ENCODE measurements around the gene PIP4K2A. TPM values are rescaled to one million over a fixed set of nuclear protein-coding genes. Genes with fewer than 3 reads are reported as not detected.

Gene PIP4K2A
- total and polyA plus RNA-seq, 2 of the 13 experiments (the other 11 are each of a cell fraction or from before 2014, with no cell fraction given): 9.1 to 22.6 TPM

GRCh38 chr10:22753786-22754185 is 39.4 kb upstream of the PIP4K2A start:
- Histone ChIP-seq H4K20me1 (ENCODE audit: insufficient read depth, low read length) (no peaks in the 10 kb centered on the region), H3K79me2 (ENCODE audit: insufficient read depth, low read length) (no peaks in the 10 kb centered on the region), H3K4me1 (ENCODE audit: insufficient read depth, low read length) (no peaks in the 10 kb centered on the region), H3K27me3 (ENCODE audit: control insufficient read depth in 1 of 2, insufficient read depth in 2 of 2, low read length in 2 of 2) (no peaks in the 10 kb centered on the region; a peak in 1 of 5 replicates), H3K9me3 (ENCODE audit: low read length) (no peaks in the 10 kb centered on the region), H3K36me3 (replicated peaks in 1 of 2; ENCODE audit: control insufficient read depth in 1 of 2, insufficient read depth in 2 of 2, low read length in 2 of 2) (no peaks in the 10 kb centered on the region), H3K4me3 (replicated peaks in 1 of 3; ENCODE audit: insufficient read depth in 1 of 3, low read depth in 2 of 3, low read length in 3 of 3) (no peak overlapping the region), H3K4me2 (ENCODE audit: low read depth, low read length) (no peak overlapping the region), H2AFZ (ENCODE audit: low read length) (no peak overlapping the region), H3K9ac (ENCODE audit: insufficient read depth, low read depth, low read length) (no peak overlapping the region), H3K27ac (ENCODE audit: extremely low read length, insufficient read depth, low read length) (no peak overlapping the region)
- no peak for TF ChIP-seq SOX6 (IDR thresholded peaks at IDR 0.05)
- TF ChIP-seq SOX6 (CRISPR knock-in tag; IDR thresholded peaks at IDR 0.05): no peak
- no peak for TF ChIP-seq ZZZ3 (CRISPR knock-in tag; IDR thresholded peaks at IDR 0.05; ENCODE audit: borderline replicate concordance)
- TF ChIP-seq ZSCAN12 (CRISPR knock-in tag; IDR thresholded peaks at IDR 0.05): no peak
- TF ChIP-seq, protein P1, sequence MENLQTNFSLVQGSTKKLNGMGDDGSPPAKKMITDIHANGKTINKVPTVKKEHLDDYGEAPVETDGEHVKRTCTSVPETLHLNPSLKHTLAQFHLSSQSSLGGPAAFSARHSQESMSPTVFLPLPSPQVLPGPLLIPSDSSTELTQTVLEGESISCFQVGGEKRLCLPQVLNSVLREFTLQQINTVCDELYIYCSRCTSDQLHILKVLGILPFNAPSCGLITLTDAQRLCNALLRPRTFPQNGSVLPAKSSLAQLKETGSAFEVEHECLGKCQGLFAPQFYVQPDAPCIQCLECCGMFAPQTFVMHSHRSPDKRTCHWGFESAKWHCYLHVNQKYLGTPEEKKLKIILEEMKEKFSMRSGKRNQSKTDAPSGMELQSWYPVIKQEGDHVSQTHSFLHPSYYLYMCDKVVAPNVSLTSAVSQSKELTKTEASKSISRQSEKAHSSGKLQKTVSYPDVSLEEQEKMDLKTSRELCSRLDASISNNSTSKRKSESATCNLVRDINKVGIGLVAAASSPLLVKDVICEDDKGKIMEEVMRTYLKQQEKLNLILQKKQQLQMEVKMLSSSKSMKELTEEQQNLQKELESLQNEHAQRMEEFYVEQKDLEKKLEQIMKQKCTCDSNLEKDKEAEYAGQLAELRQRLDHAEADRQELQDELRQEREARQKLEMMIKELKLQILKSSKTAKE (CRISPR knock-in tag; IDR thresholded peaks at IDR 0.05; ENCODE audit: borderline replicate concordance): no peak
- no peak for TF ChIP-seq ZNF432 (CRISPR knock-in tag; IDR thresholded peaks at IDR 0.05; ENCODE audit: borderline replicate concordance)
- TF ChIP-seq TP53 (CRISPR knock-in tag; conservative IDR thresholded peaks at IDR 0.05): no peak
- TF ChIP-seq KLF15 (CRISPR knock-in tag; IDR thresholded peaks at IDR 0.05; ENCODE audit: borderline replicate concordance): no peak
- TF ChIP-seq ZNF138 (CRISPR knock-in tag; IDR thresholded peaks at IDR 0.05; ENCODE audit: low read depth): no peak
- TF ChIP-seq, protein P2, sequence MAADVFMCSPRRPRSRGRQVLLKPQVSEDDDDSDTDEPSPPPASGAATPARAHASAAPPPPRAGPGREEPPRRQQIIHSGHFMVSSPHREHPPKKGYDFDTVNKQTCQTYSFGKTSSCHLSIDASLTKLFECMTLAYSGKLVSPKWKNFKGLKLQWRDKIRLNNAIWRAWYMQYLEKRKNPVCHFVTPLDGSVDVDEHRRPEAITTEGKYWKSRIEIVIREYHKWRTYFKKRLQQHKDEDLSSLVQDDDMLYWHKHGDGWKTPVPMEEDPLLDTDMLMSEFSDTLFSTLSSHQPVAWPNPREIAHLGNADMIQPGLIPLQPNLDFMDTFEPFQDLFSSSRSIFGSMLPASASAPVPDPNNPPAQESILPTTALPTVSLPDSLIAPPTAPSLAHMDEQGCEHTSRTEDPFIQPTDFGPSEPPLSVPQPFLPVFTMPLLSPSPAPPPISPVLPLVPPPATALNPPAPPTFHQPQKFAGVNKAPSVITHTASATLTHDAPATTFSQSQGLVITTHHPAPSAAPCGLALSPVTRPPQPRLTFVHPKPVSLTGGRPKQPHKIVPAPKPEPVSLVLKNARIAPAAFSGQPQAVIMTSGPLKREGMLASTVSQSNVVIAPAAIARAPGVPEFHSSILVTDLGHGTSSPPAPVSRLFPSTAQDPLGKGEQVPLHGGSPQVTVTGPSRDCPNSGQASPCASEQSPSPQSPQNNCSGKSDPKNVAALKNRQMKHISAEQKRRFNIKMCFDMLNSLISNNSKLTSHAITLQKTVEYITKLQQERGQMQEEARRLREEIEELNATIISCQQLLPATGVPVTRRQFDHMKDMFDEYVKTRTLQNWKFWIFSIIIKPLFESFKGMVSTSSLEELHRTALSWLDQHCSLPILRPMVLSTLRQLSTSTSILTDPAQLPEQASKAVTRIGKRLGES (CRISPR knock-in tag; IDR thresholded peaks at IDR 0.05; ENCODE audit: borderline replicate concordance): no peak
- in situ Hi-C loops (cut with HindIII; ENCODE audit: extremely low pct_ligation_motif_present, low pct_unique_long_range_greater_than_20kb): no loop called here
- intact Hi-C loops (cut with micrococcal nuclease; ENCODE audit: unreplicated experiment): no loop called here
- CTCF ChIA-PET (ENCODE audit: low intra/inter-chr PET ratio, low total read pairs): no interaction called here
- 47% methylated on average over 3 of the region's 3 CpGs for WGBS (ENCODE audit: low lambda C conversion rate)
- no TSS peak for BruUV-seq (replicated peaks)
- POLR2A ChIA-PET: no interaction called here
- ATAC-seq (no peak), DNase-seq (ENCODE audit: low spot score) (no peak), FAIRE-seq (no peak)
